HG03342 (cell line): ENCODE measurements around the gene ZNF484.
"Not testable (repeated sequence)": the region's sequence is repeated elsewhere in the genome, so short reads cannot be mapped to it uniquely, and the experiment has no call there.

ENCODE experiments used
- ATAC-seq: cut with Tn5 transposase; IDR thresholded peaks from one replicate; pipeline ENCODE4 v1.9.1; 2021; ENCODE audit warnings: mild to moderate bottlenecking, moderate library complexity; ENCODE audit not compliant: unreplicated experiment

ZNF484 gene

DNA sequence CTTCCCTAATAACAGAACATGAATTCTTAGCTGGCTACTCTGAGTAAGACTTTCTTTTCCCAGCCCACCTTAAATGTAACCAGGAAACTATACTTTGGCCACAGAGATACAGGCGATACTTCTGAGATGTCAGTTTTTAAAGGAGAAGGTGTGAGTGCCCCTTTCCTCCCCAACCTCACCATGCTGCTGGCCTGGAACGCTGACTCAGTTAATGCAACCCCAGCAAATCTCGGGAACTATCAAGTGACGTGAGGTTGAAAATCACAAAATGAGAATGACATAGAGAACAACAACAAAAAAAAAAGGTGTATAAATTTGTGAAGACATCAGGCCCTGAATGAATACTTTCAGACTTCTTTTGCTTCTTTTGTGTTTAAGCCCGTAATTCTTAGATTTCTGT lies 13.7 kb downstream of the ZNF484 start:
- no peak for ATAC-seq

DNA sequence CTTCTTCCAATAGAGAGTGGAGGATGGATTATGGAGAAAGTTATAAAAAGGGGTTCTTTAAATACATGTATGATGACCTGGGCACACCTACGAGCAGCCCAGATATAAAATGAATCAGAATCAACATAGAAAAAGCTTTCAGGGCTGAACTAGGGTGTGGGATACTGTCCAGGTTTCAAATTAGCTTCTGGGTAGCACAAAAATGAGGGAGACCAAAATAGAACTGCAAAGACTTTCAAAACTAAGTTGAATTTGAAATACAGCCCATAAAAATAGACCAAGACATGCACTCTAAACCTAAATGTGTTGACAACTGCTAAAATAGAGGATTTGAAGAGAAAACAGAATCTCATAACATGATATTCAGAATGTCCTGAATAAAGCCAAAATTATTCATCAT lies 17.0 kb downstream of the ZNF484 start:
- ATAC-seq = no peak

DNA sequence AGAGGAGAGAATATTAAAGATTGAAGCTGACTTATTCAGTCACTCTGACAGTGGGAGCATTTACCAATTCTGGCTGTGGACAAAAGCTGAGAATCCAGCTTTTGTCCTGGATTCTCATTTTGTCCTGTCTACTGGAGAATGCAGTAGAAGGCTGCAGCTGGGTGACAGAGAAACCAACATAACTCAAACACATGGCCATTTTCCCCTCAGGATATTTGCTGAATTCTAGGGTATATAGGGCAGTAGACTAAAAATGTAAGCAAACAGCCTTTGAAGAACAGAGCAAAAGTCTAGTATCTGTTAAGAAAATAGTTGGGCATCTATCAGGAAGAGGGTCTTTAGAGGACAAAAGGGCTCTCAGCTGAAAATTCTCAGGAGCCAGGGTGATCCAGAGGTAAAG lies 20.6 kb downstream of the ZNF484 start:
- no peak for ATAC-seq

DNA sequence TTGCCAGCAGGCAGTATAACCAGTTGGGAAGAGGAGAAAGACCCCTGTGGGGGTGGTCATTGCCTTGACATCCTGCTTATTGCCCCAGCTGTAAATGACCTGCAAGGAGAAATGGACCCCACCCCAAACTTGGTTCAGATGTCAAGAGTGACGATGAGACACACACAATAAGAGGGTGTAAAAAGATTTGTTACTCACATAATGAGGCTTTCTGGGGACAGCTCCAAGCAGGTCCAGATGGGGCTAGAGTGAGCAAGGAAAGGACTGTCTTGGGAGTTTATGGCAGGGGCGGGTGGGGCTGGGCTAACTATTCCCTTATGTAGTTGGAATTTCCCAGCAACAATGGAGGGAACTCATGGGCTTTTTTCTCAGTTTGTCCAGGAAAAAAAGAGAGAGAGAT lies 24.1 kb downstream of the ZNF484 start:
- ATAC-seq = no peak

DNA sequence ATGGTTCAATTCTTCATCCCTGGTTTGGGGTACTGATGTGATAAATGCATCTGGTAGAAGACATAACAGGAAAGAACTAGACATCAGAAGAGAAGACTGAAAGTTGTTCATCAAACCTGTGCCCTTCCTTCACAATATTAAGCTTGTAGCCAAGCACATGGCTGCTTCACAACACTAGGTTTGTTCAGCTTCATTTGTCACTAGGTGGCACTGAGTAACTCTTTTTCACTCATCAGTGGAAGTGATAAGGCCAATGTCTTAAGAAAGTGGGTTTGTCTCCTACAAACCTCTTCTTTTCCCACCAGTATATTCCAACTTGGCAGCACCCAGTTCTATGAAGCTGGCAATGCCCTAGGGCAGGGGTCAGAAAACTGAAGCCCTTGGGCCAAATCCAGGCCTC lies 26.9 kb downstream of the ZNF484 start:
- ATAC-seq = no peak

DNA sequence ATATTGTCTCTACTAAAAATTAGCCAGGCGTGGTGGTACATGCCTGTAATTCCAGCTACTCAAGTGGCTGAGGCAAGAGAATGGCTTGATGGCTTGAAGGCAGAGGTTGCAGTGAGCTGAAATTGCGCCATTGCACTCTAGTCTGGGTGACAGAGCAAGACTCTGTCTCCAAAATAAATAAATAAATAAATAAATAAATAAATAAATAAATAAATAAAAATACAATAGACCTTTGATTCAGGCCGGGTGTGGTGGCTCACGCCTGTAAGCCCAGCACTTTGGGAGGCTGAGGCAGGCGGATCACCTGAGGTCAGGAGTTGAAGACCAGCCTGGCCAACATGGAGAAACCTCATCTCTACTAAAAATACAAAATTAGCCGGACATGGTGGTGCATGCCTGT lies 29.1 kb downstream of the ZNF484 start:
- not testable (repeated sequence) for ATAC-seq

DNA sequence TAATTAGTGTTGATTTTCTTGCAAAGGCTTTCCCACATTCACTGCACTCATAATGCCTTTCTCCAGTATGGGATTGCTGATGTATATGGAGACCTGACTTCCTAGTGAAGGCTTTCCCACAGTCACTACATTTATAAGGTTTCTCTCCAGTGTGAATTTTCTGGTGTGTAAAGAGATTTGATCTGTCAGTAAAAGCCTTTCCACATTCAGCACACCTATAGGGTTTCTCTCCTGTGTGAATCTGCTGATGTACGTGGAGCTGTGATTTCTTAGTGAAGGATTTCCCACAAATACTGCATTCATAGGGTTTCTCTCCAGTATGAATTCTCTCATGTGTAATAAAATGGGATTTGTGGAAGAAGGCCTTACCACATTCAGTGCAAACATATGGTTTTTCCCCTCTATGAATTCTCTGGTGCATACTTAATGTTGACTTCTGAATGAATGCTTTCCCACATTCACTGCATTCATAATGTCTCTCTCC lies 31.1 kb downstream of the ZNF484 start:
- ATAC-seq = no peak

DNA sequence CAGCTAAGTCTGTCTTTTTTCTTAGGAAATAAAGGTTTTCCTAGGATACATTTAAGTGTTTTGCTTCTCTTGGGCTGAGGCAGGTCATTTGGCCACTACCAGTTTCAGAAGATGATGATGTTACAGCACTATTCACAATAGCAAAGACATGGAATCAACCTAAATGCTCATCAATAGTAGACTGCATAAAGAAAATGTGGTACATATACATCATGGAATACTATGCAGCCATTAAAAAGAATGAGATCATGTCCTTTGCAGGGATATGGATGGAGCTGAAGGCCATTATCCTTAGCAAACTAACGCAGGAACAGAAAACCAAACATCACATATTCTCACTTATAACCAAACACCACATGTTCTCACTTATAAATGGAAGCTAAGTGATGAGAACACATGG lies 39.4 kb downstream of the ZNF484 start:
- not testable (repeated sequence) for ATAC-seq

DNA sequence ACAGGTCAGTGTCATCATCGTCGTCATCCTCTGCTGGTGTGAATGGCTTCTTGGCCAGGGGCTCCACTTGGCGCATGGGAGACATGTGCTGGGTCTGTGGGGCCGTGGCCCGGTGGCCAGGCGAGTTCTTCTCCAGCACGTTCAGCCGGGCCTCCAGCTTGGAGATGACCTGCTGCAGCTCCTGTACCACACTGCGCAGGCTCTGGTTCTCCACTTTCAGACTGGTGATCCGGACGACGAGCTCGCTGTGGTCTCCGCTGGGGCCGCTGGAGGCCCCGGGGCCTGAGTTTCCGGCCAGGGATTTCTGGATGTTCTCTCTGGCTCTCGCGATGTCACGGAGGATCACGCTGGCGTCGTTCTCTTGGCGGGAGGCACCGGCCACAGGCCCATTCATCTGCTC lies 40.6 kb downstream of the ZNF484 start:
- ATAC-seq = no peak

DNA sequence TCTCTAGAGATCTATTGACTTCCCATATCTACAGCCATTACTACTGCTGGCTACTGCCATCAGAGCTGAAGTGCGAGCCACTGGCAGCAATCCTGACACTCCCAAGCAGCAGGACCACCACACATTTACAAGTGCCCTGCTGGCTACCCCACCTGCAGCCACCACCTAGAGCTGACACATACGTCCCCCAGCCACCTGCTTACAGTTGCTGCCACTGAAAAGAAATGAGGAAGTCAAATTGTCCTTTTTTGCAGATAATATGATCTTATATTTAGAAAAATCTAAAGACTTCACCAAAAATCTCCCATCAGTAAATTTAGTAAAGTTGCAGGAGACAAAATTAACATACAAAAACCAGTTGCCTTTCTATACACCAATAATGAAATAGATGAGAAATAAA lies 48.4 kb downstream of the ZNF484 start:
- ATAC-seq = no peak

DNA sequence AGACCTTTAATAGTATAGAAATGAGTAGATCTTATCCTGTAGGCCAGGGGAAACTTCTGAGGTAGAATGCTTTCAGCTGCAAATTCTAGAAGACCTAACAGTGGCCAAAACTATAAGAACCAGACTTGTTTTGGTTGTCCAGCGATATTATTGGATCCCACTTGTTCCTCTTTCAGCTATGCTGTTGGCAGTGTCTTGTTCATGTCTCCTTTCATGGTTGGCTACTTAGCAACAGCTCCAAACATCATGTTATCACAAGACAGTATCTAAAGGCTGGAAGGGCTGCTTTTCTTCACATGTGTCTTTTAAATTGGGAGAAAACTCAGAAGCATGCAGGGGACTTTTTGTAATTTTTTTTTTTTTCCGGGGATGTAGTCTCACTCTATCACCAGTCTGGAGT lies 52.8 kb downstream of the ZNF484 start:
- ATAC-seq = not testable (repeated sequence)

DNA sequence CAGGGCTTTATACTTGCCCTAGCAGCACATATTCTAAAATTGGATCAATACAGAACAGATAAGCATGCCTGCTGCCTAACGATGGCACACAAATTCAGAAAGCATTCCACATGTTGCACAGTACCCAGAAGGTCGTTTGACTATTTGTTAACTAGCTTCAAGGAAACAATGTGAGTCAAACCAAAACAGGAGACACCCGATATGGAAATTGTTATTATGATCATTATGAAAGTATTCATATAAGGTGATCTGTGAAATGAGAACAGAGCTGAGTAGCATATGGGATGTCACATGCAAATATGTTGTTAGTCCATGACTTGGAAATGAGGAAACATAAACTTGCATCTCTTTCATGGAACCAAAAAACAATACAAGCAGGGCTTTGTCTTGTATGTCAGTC lies 56.9 kb downstream of the ZNF484 start:
- no peak for ATAC-seq

DNA sequence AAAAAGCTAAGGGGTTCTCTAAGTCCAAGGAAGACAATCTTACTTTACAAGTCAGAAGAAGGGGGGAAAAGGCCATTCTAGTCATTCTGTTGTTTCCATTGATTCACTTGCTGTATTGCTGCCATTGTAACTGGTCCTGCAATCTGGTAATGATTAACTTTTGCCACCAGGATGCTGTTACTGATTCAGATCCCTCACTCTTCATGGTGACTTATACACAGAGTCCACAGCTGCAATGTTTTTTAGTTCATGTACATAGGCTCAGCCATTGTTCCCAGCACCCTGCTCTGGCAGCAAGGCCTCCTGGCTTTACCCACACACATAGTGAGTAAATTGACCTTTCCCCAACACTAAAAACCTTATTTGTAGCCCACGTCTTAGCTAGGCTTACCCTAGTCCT lies 57.9 kb downstream of the ZNF484 start:
- ATAC-seq = not testable (repeated sequence)

DNA sequence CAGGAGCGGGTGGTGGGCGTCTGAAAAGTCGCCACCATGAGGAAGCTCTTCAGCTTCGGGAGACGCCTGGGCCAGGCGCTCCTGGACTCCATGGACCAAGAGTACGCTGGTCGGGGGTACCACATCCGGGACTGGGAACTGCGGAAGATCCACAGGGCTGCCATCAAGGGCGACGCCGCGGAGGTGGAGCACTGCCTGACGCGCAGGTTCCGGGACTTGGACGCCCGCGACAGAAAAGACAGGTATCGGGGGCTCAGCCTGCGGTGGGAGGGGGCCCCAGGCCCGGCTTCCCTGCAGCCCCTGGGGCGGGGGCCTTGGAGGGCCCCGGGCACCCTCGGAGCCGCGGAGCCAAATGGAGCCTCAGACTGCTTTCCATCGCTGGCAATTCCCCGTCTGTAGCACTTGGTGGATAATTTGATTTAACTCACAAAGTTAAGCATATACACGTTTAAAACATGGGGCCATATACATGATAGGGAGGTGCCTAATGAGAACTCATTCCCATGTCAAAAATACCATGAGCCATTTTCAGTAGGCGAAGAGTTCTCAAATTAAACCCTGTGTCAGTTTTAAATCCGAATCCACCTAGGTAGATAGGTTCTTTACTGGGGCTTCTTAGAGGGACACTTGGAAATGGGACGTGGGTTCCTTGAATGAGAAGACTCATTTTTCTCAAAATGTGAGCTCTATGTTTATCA lies 68.1 kb downstream of the ZNF484 start:
- ATAC-seq = not testable (repeated sequence)

DNA sequence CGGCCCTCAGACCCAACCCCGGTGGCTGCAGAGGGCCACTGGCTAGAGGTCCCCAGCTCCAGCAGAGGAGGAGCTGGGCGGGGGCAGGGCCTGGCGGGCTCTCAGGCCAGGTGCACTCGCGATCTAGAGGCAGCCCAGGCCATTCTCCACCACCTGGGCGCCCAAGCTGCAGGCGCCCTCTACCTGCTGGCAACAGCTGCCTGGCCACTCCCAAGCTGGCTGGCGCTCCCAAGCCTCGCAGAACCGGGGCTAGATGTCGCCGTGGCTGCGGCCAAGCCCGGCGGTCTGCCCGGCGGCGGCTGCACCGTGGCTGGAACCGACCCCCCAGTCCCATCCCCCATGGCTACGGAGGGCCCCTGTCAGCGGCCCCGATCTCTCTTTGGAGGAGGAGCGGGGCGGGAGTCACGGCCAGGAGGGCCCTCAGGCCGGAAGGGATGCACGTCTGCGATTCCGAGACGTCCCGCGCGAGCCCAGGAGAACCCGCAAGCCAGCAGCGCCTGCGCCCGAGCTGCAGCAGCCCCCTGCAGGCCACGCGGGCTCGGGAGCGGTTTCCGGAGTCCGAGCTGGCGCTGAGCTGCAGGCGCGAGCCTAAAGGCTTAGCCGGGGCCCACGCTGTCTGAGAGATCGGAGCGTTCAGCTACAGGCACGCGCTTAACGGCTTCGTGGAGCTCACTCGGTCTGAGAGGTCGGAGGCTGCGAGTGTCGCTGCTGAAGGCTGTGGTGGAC lies 68.9 kb downstream of the ZNF484 start:
- no peak for ATAC-seq

DNA sequence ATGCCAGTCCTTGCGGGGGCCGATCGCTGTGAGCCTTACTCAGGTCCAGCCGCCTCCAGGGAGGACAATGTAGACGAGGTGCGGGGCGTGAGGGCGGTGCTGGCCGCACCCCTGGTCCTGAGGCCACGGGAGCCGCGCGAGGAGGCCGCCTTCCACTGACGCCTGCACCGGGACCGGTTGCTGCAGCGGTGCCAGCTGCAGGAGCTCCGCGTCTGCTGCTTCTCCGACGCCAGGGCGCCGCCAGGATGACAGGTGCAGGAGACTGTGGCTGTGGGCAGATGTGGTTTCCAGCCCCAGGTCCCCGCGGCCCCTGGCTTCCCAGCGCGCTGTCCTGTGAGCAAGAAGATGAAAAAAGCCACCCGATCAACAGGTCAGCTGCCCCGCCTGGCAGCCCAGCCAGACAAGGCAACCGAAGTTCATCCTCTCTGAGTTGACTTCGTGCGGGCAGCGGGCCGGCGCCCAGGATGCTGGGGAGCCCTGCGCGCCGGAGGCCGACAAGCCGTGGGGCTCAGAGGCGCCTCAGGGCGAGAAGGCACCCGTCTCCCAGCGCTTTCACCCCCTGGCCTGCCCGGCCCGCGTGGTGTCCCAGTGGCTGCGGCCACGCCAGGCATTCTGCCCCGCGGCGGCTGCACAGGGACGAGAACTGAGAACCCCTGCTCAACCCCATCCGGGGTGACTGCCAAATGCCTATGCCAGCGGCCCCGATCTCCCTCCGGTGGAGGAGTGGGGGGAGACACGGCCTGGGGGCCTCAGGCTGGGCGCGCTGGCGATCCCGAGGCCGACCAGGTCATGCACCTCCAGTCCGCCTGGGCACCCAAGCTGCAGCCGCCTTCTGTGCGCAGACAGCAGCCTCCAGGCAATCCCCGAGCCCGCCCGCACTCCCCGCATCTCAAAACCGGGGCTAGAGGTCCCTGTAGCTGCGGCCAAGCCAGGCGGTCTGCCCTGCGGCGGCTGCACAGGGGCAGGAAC lies 69.8 kb downstream of the ZNF484 start:
- no peak for ATAC-seq

DNA sequence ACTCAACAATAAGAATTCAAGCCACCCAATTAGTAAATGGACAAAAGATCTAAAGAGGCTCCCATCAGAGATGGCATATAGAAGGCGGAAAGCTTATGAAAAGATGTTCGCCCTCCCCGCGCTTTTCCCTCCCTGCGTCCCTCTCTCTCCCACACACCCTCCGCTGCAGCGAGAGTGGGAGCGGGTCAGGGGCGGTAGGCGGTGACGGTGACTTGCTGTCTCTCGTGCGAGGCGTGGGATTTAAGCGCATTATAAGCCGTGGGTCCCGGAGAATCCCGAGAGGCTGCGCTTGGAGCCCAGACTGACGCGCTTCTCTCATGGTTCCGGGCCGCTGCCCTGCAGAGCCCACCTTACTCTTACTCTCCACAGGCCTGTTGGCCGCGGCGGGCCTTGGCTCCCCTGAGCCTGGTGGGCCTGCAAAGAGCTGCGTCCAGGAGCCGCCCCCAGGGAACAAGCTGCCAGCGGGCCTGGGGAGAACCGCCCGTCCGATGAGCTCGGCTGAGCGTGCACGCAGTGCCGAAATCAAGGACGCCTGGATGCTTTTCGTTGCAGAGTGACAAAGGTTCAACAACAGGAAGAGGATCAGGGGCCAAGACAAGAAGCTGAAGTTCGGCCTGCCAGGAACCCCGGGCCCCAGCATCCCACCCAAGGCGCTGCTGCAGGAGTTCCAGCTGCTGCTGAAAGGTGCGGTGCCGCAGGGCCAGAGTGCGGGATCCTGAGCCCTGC lies 70.6 kb downstream of the ZNF484 start:
- ATAC-seq = no peak

DNA sequence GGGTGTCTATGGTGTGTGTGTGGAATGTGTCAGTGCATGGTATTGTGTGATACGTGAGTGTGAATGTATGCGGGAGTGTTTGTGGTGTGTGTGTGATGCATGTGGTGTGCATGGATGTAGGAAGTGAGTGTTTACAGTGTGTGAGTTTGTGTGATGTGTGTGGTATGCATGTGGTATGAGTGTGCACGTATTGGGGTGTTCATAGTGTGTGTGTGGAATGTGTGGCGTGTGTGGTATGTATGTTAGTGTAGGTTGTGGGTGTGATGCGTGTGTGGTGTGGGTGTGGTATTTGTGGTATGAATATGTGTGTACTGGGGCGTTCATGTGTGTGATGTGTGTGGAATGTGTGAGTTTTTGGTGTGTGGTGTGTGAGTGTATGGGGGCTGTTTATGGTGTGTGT lies 73.1 kb downstream of the ZNF484 start:
- ATAC-seq = no peak

DNA sequence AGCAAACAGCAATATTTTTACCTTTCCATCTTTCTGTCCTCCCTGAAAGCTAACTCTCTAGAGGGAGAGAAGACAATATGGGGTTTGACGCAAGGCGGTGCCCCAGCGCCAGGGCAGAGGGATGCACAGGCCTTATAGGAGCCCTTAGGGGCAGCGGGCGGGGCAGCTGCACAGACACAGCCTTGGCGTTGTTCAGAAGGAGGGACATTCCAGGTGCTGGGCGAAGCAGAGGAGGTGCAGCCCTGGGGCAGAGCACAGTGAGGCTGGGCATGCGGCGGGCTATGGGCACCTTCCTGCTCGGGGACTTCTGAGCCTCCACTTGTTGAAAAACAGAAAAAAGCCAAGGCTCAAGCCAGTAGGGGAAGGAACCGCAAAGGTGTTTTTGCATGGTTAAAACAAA lies 79.5 kb downstream of the ZNF484 start:
- no peak for ATAC-seq

DNA sequence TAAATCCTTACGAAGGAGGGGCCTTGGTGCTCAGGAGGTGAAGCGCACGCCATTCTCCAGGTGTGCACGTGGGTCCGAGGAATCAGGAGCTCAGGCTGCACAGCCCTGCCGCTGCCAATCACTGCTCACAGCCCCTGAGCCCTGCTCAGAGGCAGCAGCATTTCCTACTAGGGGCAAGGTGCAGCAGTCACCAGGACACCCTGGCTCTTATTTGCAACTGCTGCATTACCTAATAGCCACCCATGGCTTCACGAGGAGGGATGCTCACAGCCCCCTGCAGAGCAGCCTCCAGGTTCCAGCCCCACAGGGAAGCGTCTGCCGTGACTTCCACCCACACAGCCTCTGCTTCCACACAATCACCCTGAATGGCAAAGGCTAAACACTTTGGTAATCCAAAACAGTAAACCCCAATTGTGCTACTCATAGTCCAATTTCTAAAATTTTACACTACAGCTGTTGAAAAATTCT lies 81.5 kb downstream of the ZNF484 start:
- ATAC-seq = not testable (repeated sequence)
